Neural crest cell (in vitro differentiated cells): ENCODE data around the gene C14orf180. TPM values are rescaled to one million over a fixed set of nuclear protein-coding genes. Genes with fewer than 3 reads are reported as not detected.

Experiments used
- DNase-seq: peaks from one replicate; pipeline ENCODE4 v3.0.0; 2021; ENCODE audit warnings: low read depth, mixed read lengths, low spot score
- H3K27ac Mint-ChIP-seq: one replicate; pipeline ENCODE4 v1.8.0; 2021; ENCODE audit warnings: mild to moderate bottlenecking, mixed read lengths; ENCODE audit not compliant: unreplicated experiment
- H3K27me3 Mint-ChIP-seq: 2 replicates; pipeline ENCODE4 v1.8.0; 2021; ENCODE audit warnings: low read depth, mild to moderate bottlenecking, mixed read lengths
- H3K36me3 Mint-ChIP-seq: 2 replicates; pipeline ENCODE4 v1.8.0; 2021; ENCODE audit warnings: low read depth, mild to moderate bottlenecking, mixed read lengths
- H3K4me1 Mint-ChIP-seq: 2 replicates; pipeline ENCODE4 v1.8.0; 2021; ENCODE audit warnings: mixed read lengths
- H3K4me3 Mint-ChIP-seq: one replicate; pipeline ENCODE4 v1.8.0; 2021; ENCODE audit warnings: mild to moderate bottlenecking, mixed read lengths
- H3K9me3 Mint-ChIP-seq: 2 replicates; pipeline ENCODE4 v1.8.0; 2021; ENCODE audit warnings: mixed read lengths
- total RNA-seq: library from RNA; stranded (reverse); gene quantifications from 2 replicates; pipeline ENCODE4 v1.2.1, GENCODE V29; 2021
- TF ChIP-seq, protein P1 (sequence below): fragments of 200-600 bp; sonication (generic); conservative IDR thresholded peaks from 2 replicates; pipeline ENCODE4 v1.5.0; 2021; ENCODE audit warnings: antibody characterized with exemption, mild to moderate bottlenecking

Gene C14orf180
- total RNA-seq, 1 donor from 2014 or later, result not detected

DNA sequence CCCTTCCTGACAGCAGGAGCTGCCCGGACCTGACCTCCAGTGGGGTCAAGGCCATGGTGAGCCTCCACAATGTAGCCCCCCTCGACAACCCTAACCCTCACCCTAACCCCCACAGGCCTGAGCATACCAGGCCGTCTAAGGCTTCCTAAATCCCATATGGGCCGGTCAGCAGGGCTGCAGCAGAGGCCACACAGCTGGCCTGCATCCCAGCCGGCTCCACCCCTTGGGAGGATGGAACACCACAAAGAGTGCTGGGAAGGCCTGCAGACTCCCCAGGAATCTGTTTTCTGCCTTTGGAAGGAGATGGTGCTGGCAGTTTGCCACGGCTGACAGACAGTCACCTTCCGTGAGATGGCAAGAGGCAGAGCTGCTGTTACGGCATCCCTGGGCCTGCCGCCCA is 22.2 kb downstream of the C14orf180 start:
- Mint-ChIP-seq H3K27ac (no peak overlapping the region), H3K4me3 (no peak overlapping the region)

DNA sequence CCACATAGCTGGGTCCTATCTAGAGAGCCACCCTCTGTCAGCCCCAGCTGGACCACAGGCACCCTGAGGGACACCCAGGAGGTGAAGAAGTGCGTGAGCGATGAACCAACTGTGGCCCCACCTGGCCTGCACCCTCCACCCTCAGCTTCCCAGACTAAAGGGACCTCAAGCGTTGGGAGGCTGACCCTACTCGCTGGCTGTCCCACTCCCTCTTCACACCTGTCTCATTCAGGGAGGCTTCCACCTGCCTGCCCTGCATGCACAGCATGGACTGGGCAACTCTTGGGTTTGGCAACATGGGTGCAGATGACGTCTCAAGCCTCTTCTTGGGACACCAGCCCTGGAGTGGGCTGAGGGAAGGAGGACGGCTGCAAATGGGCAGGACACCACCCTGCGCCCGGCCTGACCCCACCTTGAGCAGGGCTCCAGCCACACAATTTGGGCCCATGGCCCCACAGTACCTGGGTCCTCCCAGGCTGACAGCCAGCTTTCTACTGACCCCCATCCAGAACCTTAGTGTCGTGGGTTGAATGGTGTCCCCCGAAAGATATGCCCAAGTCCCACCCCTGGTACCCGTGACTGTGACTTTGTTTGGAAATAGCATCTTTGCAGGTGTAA is 22.9 kb downstream of the C14orf180 start:
- no peak for DNase-seq
- TF ChIP-seq, protein P1, sequence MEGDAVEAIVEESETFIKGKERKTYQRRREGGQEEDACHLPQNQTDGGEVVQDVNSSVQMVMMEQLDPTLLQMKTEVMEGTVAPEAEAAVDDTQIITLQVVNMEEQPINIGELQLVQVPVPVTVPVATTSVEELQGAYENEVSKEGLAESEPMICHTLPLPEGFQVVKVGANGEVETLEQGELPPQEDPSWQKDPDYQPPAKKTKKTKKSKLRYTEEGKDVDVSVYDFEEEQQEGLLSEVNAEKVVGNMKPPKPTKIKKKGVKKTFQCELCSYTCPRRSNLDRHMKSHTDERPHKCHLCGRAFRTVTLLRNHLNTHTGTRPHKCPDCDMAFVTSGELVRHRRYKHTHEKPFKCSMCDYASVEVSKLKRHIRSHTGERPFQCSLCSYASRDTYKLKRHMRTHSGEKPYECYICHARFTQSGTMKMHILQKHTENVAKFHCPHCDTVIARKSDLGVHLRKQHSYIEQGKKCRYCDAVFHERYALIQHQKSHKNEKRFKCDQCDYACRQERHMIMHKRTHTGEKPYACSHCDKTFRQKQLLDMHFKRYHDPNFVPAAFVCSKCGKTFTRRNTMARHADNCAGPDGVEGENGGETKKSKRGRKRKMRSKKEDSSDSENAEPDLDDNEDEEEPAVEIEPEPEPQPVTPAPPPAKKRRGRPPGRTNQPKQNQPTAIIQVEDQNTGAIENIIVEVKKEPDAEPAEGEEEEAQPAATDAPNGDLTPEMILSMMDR, result no peak
- Mint-ChIP-seq H3K9me3 (no peaks in the 10 kb centered on the region), H3K27me3 (peaks cover 39% of the 10 kb centered on the region), H3K4me1 (peaks cover 20% of the 10 kb centered on the region), H3K4me3 (no peak overlapping the region), H3K27ac (no peak overlapping the region), H3K36me3 (no peaks in the 10 kb centered on the region)

More for the DNA sequence above, 22.2 kb downstream of the C14orf180 start:
- Mint-ChIP-seq H3K9me3 (no peaks in the 10 kb centered on the region), H3K4me1 (peaks cover 20% of the 10 kb centered on the region), H3K27me3 (peaks cover 33% of the 10 kb centered on the region), H3K36me3 (no peaks in the 10 kb centered on the region)
- TF ChIP-seq, protein P1, result no peak
- DNase-seq, result no peak

DNA sequence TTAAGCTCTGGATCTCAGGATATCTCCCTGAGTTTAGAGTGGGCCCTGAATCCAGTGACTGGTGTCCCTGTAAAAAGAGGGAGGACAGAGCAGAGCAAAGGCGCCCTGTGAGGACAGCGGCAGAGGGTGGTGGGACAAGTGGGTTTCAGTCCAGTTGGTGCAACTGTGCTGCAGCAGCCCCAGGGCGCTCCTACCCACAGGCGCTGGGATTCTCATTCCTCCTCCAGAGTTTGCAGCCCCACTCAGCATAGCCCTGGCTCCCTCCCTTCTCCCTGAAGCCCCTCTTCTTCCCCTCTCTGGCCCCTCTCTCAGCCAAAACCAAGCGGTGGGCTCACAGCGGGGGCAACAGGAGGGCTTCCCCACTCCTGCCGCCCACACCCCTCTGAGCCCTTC is 23.4 kb downstream of the C14orf180 start:
- Mint-ChIP-seq H3K27me3 (peaks cover 44% of the 10 kb centered on the region), H3K36me3 (no peaks in the 10 kb centered on the region), H3K4me1 (peaks cover 20% of the 10 kb centered on the region), H3K27ac (no peak overlapping the region), H3K4me3 (no peak overlapping the region), H3K9me3 (no peaks in the 10 kb centered on the region)
- no peak for DNase-seq
- TF ChIP-seq, protein P1, result no peak

- peaks cover 20% of the 10 kb centered on the region for H3K4me1 Mint-ChIP-seq
- H3K27ac Mint-ChIP-seq, result no peak overlapping the region
- peaks cover 53% of the 10 kb centered on the region for H3K27me3 Mint-ChIP-seq
- no peak for DNase-seq
- TF ChIP-seq, protein P1, result no peak
- peak overlapping the region; percentile 84 for H3K4me3 Mint-ChIP-seq
- no peaks in the 10 kb centered on the region for H3K36me3 Mint-ChIP-seq
- H3K9me3 Mint-ChIP-seq, result no peaks in the 10 kb centered on the region
Measured at GRCh38 chr14:104603711-104604401, 24.3 kb downstream of the C14orf180 start.

GRCh38 chr14:104604458-104605449 is 25.2 kb downstream of the C14orf180 start, which contains the start of gene TMEM179:
TMEM179 (minus strand) TSS chr14:104604772; CDS start chr14:104604741, 31 bp downstream.
- peaks cover 62% of the 10 kb centered on the region for H3K27me3 Mint-ChIP-seq

More at GRCh38 chr14:104604458-104605449, 25.2 kb downstream of the C14orf180 start, which contains the start of gene TMEM179:
- DNase-seq, result peak; percentile 65
- H3K27ac Mint-ChIP-seq, result no peak within 1 kb of the TSS
- TF ChIP-seq, protein P1, result no peak
- H3K9me3 Mint-ChIP-seq, result no peaks in the 10 kb centered on the region
- H3K36me3 Mint-ChIP-seq, result no peaks in the 10 kb centered on the region
- H3K4me1 Mint-ChIP-seq, result peaks cover 20% of the 10 kb centered on the region
- H3K4me3 Mint-ChIP-seq, result peak within 1 kb of the TSS; percentile 84
